Stomach smooth muscle (tissue), 2 donors: ENCODE measurements around the gene AFAP1L1.
A peak's percentile ranks its signal among the peaks of the same experiment; 100 is the strongest.

Source experiments
- H3K27ac ChIP-seq: one replicate; pipeline ENCODE4 v1.7.0; 2013; ENCODE audit warnings: mild to moderate bottlenecking, low read length, inconsistent platforms
- H3K27me3 ChIP-seq, 2 donors: one replicate each; pipeline ENCODE4 v1.7.0; 2013; ENCODE audit warnings: low read length in 2 of 2; ENCODE audit not compliant: insufficient read depth in 2 of 2, control insufficient read depth in 1 of 2
- H3K36me3 ChIP-seq, 2 donors: one replicate each; pipeline ENCODE4 v1.7.0; 2013; ENCODE audit warnings: low read length in 2 of 2; ENCODE audit not compliant: control insufficient read depth in 2 of 2, insufficient read depth in 2 of 2
- H3K4me1 ChIP-seq: one replicate; pipeline ENCODE4 v1.7.0; 2013; ENCODE audit warnings: low read length; ENCODE audit not compliant: control insufficient read depth, insufficient read depth
- H3K4me3 ChIP-seq, 2 donors: one replicate each; pipeline ENCODE4 v1.7.0; 2013; ENCODE audit warnings: low read length in 2 of 2
- H3K9ac ChIP-seq, 2 donors: one replicate each; pipeline ENCODE4 v1.7.0; 2013; ENCODE audit warnings: low read length in 2 of 2, mild to moderate bottlenecking in 1 of 2
- H3K9me3 ChIP-seq, 2 donors: one replicate each; pipeline ENCODE4 v1.7.0; 2013; ENCODE audit warnings: low read length in 2 of 2; ENCODE audit not compliant: control insufficient read depth in 2 of 2
- donor health status: healthy.
- donor health status: Pancreatic carcinoma.

AFAP1L1 gene

DNA sequence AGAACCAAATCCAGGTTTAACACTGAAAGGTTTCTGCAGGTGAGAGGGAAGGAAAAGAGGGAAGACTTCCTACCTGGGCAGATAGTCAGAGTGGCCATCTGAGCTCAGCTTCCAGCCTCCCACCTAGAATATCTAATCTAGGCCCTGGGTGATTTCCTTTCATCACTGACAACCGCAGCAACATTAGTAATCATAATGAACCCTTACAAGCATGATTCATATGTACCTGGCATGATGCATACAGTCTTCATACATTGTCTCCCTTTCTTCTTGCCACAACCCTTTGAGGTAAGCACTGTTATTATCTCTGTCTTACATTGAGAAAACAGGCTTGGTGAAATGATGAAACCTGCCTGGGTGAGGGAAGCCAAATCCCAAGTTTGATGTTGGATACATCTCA is 13.5 kb downstream of the AFAP1L1 start:
- no peak overlapping the region for H3K27ac ChIP-seq
- no peaks in the 10 kb centered on the region for H3K9me3 ChIP-seq
- no peak overlapping the region for H3K4me3 ChIP-seq
- H3K27me3 ChIP-seq = no peaks in the 10 kb centered on the region
- H3K36me3 ChIP-seq = no peaks in the 10 kb centered on the region
- H3K4me1 ChIP-seq = peaks cover 11% of the 10 kb centered on the region
- H3K9ac ChIP-seq = no peak overlapping the region

DNA sequence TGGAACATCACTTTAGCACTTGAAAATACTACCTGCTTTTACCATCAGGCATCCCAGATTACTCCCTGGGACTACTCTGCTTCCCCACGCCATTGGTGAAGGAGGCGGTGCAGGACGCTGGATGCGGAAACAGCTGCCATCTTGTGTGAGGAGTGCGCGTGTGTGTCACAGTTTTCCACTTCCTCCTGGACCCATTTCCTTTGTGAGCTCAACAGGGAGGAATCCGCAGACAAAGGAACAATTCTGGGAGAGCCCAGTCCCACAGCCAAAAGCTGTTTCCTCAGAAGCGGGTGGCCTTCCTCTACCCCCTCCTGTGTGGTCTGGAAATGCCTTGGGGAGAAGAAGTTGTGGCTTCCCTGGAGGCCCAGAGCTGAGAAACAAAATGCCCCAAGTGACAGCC is 16.8 kb downstream of the AFAP1L1 start:
- Histone ChIP-seq H3K27ac (peak overlapping the region; percentile 31), H3K36me3 (no peaks in the 10 kb centered on the region), H3K4me3 (peak overlapping the region in 1 of 2 donors; percentile 1), H3K9me3 (no peaks in the 10 kb centered on the region), H3K27me3 (no peaks in the 10 kb centered on the region), H3K4me1 (peaks cover 11% of the 10 kb centered on the region), H3K9ac (no peak overlapping the region)

DNA sequence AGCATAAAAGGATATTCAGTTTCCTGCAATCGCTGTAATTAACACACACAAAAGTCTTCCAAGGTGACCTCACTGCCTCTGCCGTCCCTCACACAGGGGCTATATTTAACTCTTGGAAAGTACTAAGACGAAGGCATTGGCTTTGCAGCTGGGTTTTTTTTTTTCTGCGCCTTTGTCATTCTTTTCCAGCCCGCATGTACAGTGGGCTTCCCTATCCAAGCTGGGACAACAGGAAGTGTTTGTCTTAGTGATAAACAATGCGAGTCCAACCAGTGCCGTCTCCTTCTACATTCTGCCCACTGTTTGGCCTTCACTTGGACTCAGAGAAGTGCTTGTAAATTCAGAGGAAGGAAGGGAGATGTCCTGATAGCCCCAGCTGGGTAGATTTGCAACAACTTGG is 17.6 kb downstream of the AFAP1L1 start:
- H3K9ac ChIP-seq = peak overlapping the region in 1 of 2 donors; percentile 21
- H3K36me3 ChIP-seq = no peaks in the 10 kb centered on the region
- H3K27me3 ChIP-seq = no peaks in the 10 kb centered on the region
- no peak overlapping the region for H3K27ac ChIP-seq
- H3K4me1 ChIP-seq = peaks cover 11% of the 10 kb centered on the region
- H3K4me3 ChIP-seq = no peak overlapping the region
- no peaks in the 10 kb centered on the region for H3K9me3 ChIP-seq

DNA sequence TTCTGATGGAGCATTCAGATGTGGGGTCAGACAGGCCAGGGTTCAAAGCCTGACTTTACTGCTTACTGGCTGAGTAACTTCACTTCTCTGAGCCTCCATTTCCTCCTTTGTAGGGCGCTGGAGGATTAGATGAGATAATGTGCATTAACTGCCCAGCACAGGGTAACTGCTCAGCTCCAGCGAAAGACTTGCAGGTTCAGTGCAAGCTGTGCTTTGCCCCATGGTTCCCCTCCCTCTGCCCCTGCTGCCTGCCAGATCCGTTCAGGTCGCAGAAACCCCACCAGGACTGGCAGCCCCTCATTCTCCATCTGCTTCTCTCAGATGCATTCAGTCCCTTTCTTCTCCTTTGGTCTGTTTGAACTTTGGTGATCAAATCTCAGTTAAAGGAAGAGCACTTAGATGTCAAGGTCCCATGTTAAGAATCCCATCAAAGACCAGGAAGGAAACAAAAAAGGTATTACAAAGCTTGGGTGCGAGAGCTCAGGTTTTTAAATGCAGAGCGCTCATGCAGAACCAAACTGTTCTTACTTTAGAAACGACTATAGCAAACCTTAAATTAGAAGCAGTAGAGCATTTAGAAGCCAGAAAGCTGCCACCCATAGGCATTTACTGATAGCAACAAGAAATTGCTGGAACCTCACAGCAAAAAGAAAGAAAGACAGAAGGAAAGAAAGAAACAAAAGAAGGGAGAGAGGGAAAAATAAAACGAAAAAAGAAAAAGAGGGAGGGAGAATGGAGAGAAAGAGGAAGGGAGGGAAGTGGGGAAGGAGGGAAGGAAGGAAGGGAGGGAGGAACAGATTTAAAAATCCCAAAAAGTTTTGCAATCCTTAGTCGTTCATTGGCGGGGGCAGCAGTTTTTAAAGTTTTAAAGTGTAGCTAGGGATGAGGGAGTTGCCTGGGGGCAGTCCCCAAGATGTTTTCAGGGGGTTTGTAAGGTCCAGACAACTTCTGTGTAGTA is 23.5 kb downstream of the AFAP1L1 start:
- no peaks in the 10 kb centered on the region for H3K27me3 ChIP-seq
- no peak overlapping the region for H3K27ac ChIP-seq
- H3K9me3 ChIP-seq = no peaks in the 10 kb centered on the region
- H3K36me3 ChIP-seq = no peaks in the 10 kb centered on the region
- no peak overlapping the region for H3K4me3 ChIP-seq
- no peak overlapping the region for H3K9ac ChIP-seq
- peaks cover 9% of the 10 kb centered on the region for H3K4me1 ChIP-seq

DNA sequence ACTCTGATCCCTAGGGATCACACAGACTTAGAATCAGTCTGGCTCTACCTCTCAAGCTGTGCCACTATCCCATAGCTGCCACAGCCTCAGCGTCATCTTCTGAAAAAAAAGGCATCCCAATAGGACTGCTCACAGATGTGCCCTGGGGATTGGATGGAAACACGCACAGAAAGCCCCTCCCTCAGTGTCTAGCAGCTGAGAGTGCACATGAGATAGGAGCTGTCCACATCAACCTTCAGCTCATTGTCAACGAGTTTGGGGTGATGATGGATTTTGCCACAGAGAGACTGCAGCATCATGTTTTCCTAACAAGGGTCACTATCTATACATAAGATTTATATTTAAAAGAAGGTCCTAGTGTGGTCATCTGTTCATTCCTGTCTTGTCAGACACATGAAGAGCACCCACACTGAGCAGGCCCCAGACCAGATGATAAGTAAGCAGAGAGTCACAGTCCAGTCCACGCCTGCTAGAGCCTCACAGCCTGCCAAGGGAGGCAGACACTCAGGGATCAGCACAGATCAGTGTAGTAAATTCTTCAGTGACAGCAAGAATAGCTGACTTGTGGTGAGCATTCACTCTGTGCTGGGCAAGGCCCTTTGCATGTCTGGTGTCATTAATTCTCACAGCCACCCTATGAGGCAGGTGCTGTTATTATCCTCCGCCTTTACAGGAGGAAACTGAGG is 25.8 kb downstream of the AFAP1L1 start:
- Histone ChIP-seq H3K36me3 (no peaks in the 10 kb centered on the region), H3K4me3 (no peak overlapping the region), H3K9me3 (no peaks in the 10 kb centered on the region), H3K9ac (no peak overlapping the region), H3K27me3 (no peaks in the 10 kb centered on the region), H3K27ac (no peak overlapping the region), H3K4me1 (peaks cover 9% of the 10 kb centered on the region)

DNA sequence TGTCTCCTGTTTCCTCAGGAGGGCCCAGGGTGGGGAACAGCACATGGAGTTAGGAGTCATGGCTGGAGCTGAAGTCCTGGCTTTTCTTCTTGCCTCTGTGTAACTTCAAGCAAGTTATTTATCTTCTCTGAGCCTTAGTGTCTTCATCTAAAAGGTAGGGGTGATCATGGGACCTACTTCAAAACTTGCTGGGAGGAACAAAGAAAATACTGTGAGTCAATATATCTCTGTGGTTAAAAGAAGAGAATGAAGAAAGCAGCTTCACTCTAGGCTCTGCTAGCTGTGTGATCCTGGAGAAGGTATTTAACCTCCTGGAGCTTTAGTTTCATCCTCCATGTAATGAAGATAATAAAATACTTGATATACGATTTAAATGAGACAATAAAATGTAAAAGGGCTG is 26.5 kb downstream of the AFAP1L1 start:
- no peaks in the 10 kb centered on the region for H3K27me3 ChIP-seq
- H3K9ac ChIP-seq = no peak overlapping the region
- H3K27ac ChIP-seq = no peak overlapping the region
- H3K9me3 ChIP-seq = no peaks in the 10 kb centered on the region
- no peaks in the 10 kb centered on the region for H3K36me3 ChIP-seq
- H3K4me1 ChIP-seq = peaks cover 9% of the 10 kb centered on the region
- H3K4me3 ChIP-seq = no peak overlapping the region

DNA sequence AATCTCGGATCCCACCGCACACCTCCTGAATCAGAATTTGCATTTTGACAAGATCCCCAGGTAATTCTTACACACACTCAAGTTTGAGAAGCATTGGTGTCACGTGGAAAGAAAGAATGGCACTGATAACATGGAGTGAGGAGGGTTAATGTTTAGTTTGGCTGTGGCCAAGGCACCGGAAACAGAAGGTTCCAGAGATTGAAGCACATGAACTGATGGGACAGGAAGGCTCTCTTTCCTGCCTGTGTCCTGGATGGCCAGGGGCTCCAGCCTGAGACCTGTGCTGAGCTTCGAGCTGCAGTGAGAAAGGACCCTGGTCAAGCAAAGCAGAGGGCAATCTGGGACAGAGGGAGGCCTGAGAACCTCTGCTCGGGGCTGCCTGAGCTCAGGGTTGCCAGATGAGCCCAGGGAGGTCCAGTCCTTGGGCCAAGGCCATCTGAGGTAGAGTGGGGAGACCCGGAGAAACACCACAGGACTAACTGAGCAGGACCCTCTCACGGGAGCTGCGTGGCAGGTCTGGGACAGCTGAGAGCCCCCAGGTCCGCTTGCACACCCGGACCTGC is 27.3 kb downstream of the AFAP1L1 start:
- Histone ChIP-seq H3K9me3 (no peaks in the 10 kb centered on the region), H3K36me3 (no peaks in the 10 kb centered on the region), H3K4me3 (no peak overlapping the region), H3K27ac (no peak overlapping the region), H3K9ac (no peak overlapping the region), H3K4me1 (peaks cover 9% of the 10 kb centered on the region), H3K27me3 (no peaks in the 10 kb centered on the region)

DNA sequence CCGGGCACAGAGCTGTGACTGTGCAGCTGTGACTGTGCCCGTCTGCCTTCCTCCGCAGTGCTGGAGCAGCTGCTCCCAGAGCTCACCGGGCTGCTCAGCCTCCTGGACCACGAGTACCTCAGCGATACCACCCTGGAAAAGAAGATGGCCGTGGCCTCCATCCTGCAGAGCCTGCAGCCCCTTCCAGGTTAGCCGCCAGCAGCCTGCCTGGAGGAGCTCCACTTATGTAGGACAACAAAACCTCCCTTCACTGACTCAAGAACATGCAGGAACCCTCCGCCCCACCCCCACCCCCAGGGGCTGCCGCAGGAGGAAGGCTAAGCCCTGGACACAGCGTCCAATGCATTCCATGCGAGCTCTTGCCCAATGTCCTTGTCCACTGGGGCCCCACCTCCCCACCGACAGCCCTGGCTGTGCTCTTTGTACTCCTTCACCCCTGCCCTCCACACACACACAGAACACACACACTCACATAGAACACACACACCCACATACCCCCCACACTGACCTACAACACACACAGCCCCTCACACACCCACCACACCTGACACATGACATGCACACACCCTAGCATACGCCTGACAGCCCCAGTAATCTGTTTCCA is 27.9 kb downstream of the AFAP1L1 start:
- H3K9me3 ChIP-seq = no peaks in the 10 kb centered on the region
- H3K36me3 ChIP-seq = no peaks in the 10 kb centered on the region
- H3K9ac ChIP-seq = no peak overlapping the region
- H3K4me1 ChIP-seq = peaks cover 9% of the 10 kb centered on the region
- H3K27ac ChIP-seq = no peak overlapping the region
- no peaks in the 10 kb centered on the region for H3K27me3 ChIP-seq
- no peak overlapping the region for H3K4me3 ChIP-seq

DNA sequence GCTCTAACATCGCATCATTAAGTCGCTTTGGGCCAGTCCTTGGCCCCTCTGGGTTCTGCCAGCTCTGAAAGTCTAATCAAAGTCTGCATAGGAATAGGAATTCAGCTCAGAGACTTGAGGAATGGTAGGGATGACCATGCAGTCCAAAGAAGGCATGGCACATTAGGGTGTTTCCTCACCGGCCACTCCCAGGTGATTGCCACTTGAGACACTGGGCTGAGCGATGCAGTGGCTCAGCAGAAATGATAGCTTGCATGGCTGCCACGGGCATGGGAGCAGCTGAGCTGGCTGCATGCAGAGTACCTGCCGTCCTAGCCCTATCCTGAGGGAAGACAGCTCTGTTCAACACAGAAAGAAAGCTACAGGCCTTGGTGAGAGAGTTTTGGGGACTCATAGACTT is 28.8 kb downstream of the AFAP1L1 start:
- no peaks in the 10 kb centered on the region for H3K27me3 ChIP-seq
- H3K36me3 ChIP-seq = no peaks in the 10 kb centered on the region
- H3K27ac ChIP-seq = no peak overlapping the region
- no peaks in the 10 kb centered on the region for H3K9me3 ChIP-seq
- peaks cover 6% of the 10 kb centered on the region for H3K4me1 ChIP-seq
- no peak overlapping the region for H3K9ac ChIP-seq
- no peak overlapping the region for H3K4me3 ChIP-seq

DNA sequence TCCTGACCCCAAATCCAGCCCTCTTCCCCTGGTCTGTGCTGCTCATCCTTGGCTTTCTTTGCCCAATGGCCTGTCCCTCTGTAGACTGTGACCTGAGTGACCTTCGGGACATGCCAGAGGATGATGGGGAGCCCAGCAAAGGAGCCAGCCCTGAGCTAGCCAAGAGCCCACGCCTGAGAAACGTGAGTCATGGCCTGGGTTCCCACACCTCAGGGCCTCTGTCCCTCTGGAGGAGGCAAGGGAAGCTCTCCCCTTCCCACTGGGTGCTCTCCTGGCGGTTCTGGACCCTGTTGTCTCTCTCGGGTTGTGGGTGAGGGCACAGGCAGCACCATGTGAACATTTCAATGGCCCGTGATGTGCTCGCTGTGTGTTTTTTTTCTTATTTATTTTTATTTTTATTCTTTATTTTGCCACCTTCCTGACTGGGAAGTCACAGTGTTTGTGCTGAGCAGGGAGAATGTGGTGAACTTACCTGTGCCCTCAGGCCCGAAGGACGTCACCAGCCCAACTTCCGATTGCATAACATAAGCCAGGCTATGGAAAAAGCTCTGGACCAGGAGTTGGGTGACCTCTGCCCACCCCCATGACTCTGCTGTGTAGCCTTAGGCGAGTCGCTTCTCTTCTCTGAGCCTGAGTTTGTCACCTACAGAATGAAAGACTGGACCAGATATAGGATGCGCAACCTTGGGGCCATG is 29.5 kb downstream of the AFAP1L1 start:
- no peak overlapping the region for H3K9ac ChIP-seq
- H3K27ac ChIP-seq = no peak overlapping the region
- no peaks in the 10 kb centered on the region for H3K27me3 ChIP-seq
- no peaks in the 10 kb centered on the region for H3K36me3 ChIP-seq
- no peaks in the 10 kb centered on the region for H3K9me3 ChIP-seq
- H3K4me1 ChIP-seq = peaks cover 6% of the 10 kb centered on the region
- no peak overlapping the region for H3K4me3 ChIP-seq
